ENCODE measurements around the gene MTTP. TPM values are rescaled to one million over a fixed set of nuclear protein-coding genes. Genes with fewer than 3 reads are reported as not detected.

The MTTP gene
- total RNA-seq, 4 donors from 2014 or later, result 0.14 TPM; not detected in 3

GRCh38 chr4:99664716-99665115 lies 90.1 kb downstream of the MTTP start:
- no peaks in the 10 kb centered on the region for H3K27me3 ChIP-seq
- intact Hi-C loops (cut with DNase I; ENCODE audit: low total_unique reads), result loop anchor here (10.0 kb wide), 1 partner anchor 50 kb away; no protein-coding TSS in a partner anchor
- no peaks in the 10 kb centered on the region for H3K4me1 ChIP-seq
- H3K9me3 ChIP-seq, result no peaks in the 10 kb centered on the region
- no peak for TF ChIP-seq CTCF (IDR thresholded peaks at IDR 0.05)
- no peak for TF ChIP-seq POLR2A (IDR thresholded peaks at IDR 0.05)
- H3K4me3 ChIP-seq, result no peak overlapping the region
- H3K27ac ChIP-seq, result no peak overlapping the region
- no peaks in the 10 kb centered on the region for H3K36me3 ChIP-seq
- DNase-seq, result no peak

GRCh38 chr4:99665983-99666382 lies 91.4 kb downstream of the MTTP start:
- H3K36me3 ChIP-seq, result no peaks in the 10 kb centered on the region
- TF ChIP-seq CTCF (IDR thresholded peaks at IDR 0.05), result no peak
- H3K9me3 ChIP-seq, result no peaks in the 10 kb centered on the region
- intact Hi-C loops (cut with DNase I; ENCODE audit: low total_unique reads), result loop anchor here (10.0 kb wide), 1 partner anchor 49 kb away; no protein-coding TSS in a partner anchor
- no peak overlapping the region for H3K4me3 ChIP-seq
- no peaks in the 10 kb centered on the region for H3K4me1 ChIP-seq
- H3K27me3 ChIP-seq, result no peaks in the 10 kb centered on the region
- DNase-seq, result no peak
- no peak overlapping the region for H3K27ac ChIP-seq

- no peak overlapping the region for H3K27ac ChIP-seq
- TF ChIP-seq POLR2A (IDR thresholded peaks at IDR 0.05), result no peak
- TF ChIP-seq CTCF (IDR thresholded peaks at IDR 0.05), result no peak
- peaks cover 0 to 2% of the 10 kb centered on the region in 2 donors for H3K9me3 ChIP-seq
- H3K36me3 ChIP-seq, result no peaks in the 10 kb centered on the region
- intact Hi-C loops (cut with DNase I; ENCODE audit: low total_unique reads), result loop anchor here (10.0 kb wide), 1 partner anchor 46 kb away; no protein-coding TSS in a partner anchor
- H3K27me3 ChIP-seq, result no peaks in the 10 kb centered on the region
- H3K4me3 ChIP-seq, result no peak overlapping the region
- no peak for DNase-seq
- no peaks in the 10 kb centered on the region for H3K4me1 ChIP-seq
These were observed 93.8 kb downstream of the MTTP start for GRCh38 chr4:99668472-99668871.

GRCh38 chr4:99669084-99669483 lies 94.5 kb downstream of the MTTP start:
- Histone ChIP-seq H3K9me3 (peaks cover 0 to 2% of the 10 kb centered on the region in 2 donors), H3K27ac (no peak overlapping the region), H3K4me1 (no peaks in the 10 kb centered on the region), H3K27me3 (no peaks in the 10 kb centered on the region), H3K4me3 (no peak overlapping the region), H3K36me3 (no peaks in the 10 kb centered on the region)
- DNase-seq, result no peak
- intact Hi-C loops (cut with DNase I; ENCODE audit: low total_unique reads), result loop anchor here (10.0 kb wide), 1 partner anchor 46 kb away; no protein-coding TSS in a partner anchor
- TF ChIP-seq CTCF (IDR thresholded peaks at IDR 0.05), result no peak

- intact Hi-C loops (cut with DNase I; ENCODE audit: low total_unique reads), result no loop called here
- no peaks in the 10 kb centered on the region for H3K4me1 ChIP-seq
- H3K36me3 ChIP-seq, result no peaks in the 10 kb centered on the region
- TF ChIP-seq POLR2A (IDR thresholded peaks at IDR 0.05), result no peak
- no peak for TF ChIP-seq CTCF (IDR thresholded peaks at IDR 0.05)
- no peaks in the 10 kb centered on the region for H3K27me3 ChIP-seq
- peaks cover 0 to 2% of the 10 kb centered on the region in 2 donors for H3K9me3 ChIP-seq
- no peak overlapping the region for H3K4me3 ChIP-seq
- no peak overlapping the region for H3K27ac ChIP-seq
- no peak for DNase-seq
These were observed 95.9 kb downstream of the MTTP start for GRCh38 chr4:99670409-99671073.

Other genes starting within 250 kb of the MTTP start
- gene ADH1C, start 222.1 kb upstream of the MTTP start, total RNA-seq, result 1 to 10 TPM in 3 of 4 donors, under 1 TPM in 1; 0.29 to 4.7 (median 2.3) TPM
- not detected for gene ADH7, start 139.5 kb upstream of the MTTP start, total RNA-seq
- not detected for gene C4orf17, start 63.8 kb upstream of the MTTP start, total RNA-seq
- gene TRMT10A, start 10.8 kb upstream of the MTTP start, total RNA-seq, result 10 to 100 TPM in 1 of 4 donors, 1 to 10 TPM in 1, under 1 TPM in 2; under 0.01 to 11.9 (median 2.1) TPM
- under 1 TPM in 1 of 4 donors, not detected in 3; 0.21 TPM for gene C4orf54, start 83.0 kb downstream of the MTTP start, total RNA-seq
- 1 to 10 TPM; 1.8 to 7.2 (median 2.8) TPM for gene DAPP1, start 242.0 kb downstream of the MTTP start, total RNA-seq

All from uterus (tissue), 4 donors.